DMS53 treated with DMSO at 0.1 percent for 48 hours (cell line): ENCODE data around the gene CACNA2D4.

ENCODE experiments used
- DNase-seq: peaks from one replicate; lab custom pipeline; 2025; ENCODE audit not compliant: unreplicated experiment; lab: John Stamatoyannopoulos, UW

The CACNA2D4 gene

DNA sequence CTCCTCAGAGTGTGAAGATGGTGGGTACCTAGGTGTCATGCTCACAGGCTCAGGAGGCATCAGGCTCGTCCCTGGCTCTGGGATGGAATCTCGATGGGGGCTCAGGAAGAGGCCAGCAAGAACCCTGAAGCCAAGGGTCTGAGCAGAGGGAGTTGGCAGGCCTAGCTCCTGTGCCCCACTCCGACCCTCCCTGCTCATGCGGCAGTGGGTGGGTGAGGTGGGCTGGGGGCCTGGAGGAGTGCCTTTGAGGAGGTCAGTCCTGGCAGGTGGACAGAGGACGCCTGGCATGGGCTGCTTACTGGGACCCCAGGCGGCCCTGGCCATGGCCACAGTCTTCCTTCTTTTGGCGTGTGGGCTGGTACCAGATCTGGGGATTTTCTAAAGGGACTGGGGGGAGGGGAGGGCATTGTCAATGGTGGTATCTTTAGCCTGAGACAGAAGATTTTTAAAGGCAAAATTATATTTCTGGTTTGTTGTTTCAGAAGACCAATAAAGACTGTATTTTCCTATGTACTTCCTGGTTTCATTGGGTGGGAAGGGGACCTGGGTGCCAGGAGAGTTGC is 82.1 kb downstream of the CACNA2D4 start:
- DNase-seq = no peak

DNA sequence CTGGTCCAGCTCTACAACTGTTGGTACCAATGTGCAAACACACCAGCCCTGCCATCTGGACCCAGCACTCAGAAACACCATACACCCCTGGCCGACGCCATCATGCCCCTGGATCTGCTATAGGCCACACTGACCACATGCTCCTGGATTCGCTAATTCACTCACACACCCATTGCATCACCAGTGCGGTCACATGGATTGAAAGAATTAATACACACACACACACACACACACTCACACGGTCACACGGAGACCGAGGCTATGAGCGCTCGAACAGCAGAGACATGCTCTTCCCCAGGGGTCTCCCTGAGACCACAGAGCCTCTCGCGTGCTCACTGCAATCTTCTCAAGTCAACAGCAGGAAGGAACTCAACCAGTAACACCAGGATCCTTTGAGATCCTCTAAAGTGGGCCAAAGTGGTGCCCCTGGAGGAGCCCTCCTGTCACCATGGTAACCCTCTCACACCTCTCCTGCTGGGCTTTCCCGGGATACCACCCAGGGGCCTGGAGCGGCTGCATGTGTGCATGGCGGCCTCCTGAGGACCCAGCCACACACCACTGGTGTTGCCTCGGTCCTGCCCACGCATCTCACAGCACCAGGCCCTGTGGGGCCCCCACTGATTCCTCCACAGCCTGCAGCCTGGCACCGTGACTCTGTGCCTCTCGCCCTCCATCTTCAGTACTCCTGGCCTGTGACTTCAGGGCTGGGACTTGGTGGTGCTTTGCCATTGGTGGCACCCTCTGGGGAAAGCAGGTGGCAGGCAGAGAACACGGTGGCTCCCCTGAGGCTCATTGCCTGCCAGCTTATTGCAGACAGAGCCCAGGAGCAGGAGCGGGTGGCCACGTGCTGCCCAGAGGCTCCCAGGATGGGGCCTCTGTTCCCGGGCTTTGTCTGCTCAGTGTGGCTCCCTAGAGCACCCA is 83.0 kb downstream of the CACNA2D4 start:
- no peak for DNase-seq

DNA sequence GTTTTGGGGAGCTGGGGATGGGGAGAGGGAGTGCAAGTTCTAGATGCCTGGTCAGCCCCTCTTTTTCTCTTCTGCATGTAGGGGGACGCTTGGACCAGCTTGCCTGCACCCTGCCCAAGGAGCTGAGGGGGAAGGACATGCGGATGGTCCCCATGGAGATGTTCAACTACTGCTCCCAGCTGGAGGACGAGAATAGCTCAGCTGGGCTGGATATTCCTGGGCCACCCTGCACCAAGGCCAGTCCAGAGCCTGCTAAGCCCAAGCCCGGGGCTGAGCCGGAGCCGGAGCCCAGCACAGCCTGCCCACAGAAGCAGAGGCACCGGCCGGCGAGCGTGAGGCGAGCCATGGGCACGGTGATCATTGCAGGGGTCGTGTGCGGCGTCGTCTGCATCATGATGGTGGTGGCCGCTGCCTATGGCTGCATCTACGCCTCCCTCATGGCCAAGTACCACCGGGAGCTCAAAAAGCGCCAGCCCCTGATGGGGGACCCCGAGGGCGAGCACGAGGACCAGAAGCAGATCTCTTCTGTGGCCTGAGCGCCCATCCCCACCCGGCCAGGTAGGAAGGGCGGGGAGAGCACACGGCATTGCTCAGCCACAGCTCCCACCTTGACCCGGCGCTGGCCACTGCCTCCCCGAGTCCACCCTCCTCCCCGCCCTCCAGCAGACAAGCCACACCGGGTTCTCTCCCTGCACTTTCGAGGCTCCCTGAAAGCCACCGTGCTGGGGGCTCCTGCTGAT is 84.1 kb downstream of the CACNA2D4 start:
- no peak for DNase-seq

DNA sequence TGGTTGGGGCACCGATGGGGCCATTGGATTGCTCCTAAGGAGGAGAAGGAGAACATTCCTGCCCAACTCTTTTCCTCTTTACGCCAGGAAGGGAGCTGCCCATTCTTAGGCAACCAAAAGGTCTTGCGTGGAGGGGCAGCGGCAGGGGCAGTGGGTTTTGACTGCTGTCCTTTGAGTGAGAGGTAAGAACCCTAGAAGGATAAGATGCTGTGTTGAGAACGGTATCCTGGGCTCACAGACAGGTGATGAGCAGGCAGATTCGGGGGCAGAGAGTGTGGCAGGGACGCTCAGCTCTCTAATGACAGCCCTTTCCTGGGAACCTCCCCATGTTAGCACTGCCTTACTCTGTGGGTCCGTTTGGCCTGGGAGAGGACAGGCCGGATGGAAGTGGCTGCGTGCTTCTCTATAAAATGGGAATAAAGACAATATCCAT is 84.8 kb downstream of the CACNA2D4 start:
- DNase-seq = no peak

DNA sequence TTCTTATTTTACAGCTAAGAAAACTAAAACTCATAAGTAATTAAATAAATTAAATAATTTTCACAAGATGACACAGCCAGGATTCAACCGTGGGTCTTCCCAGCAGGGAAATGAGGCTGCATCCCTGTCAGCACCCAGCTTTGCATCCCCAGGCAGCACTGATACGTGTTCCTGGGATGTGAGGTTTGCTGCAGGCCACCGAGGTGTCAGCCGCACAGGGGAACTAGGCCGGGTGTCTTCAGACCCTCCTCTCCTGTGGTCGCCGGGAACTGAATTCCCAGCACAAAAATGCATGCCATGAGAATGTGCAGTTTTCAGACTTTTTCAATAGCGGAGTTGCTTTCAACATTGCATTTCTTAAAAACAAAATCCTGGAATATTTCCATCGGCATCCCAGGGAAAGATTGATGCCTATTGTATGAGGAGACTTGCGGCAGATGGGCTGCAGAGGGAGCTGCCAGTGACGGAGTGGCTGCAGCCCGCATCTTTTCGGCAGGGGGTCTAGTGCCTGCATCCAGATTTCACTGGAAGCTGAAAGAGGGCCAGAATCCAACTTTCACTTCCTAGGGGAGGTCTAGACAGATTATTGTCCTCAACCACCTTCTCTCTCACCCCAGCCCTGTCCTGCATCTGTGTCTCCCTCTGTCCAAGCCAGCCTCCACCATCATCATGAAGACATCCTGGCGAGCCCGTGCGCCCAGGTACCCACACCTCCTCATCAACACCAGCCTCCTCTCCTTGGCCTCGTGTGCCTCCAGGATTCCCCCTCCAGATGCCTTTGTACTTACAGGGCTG is 85.5 kb downstream of the CACNA2D4 start:
- DNase-seq = no peak

DNA sequence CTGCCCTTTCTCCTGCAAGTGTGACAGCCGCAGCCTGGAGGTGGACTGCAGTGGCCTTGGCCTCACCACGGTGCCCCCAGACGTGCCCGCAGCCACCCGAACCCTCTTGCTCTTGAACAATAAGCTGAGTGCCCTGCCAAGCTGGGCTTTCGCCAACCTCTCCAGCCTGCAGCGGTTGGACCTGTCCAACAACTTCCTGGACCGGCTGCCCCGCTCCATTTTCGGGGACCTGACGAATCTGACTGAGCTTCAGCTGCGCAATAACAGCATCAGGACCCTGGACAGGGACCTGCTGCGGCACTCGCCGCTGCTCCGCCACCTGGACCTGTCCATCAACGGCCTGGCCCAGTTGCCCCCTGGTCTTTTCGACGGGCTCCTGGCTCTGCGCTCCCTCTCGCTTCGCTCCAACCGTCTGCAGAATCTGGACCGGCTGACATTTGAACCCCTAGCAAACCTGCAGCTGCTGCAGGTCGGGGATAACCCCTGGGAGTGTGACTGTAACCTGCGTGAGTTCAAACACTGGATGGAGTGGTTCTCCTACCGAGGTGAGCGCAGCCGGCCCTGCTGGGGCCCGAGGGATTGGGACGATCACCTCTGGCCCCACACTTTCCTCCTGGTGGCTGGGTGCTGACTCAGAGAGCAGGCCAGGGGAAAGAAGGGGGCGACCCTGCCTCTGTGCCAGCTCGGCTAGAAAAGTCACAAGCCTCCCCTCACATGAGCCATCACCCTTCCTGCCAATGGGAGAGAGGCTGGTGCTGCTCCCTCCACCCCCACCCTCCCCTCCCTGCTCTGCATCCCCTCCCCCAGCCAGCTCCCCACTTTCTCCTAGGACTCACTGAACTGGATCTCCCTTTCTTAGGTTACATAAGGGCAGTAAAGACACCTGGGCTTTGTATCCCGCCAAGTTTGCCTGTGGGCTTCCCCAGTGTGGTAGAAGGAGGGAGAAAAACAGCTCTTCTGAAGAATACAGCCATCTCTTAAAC is 87.2 kb downstream of the CACNA2D4 start:
- no peak for DNase-seq

DNA sequence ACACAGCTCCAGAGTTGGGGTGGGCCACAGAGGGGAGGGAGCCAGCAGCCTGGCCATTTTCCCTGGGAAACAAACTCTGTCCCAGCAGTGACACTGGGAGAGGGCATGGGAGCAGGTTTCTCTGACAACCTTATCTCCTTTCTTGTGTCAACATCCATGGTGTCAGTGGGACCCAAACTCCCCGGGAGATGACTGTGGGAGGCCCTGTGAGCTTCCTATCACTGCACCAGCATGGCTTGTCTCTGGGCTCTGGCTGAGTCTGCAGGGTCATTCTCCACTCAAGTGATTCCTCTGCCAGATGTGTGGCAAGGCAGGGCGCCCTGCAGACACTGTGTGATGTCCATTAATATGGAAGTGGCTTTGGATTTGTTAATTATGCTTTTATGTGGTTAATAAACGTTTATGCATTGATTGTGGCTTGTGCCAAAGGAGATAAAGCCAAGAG is 88.0 kb downstream of the CACNA2D4 start:
- no peak for DNase-seq

DNA sequence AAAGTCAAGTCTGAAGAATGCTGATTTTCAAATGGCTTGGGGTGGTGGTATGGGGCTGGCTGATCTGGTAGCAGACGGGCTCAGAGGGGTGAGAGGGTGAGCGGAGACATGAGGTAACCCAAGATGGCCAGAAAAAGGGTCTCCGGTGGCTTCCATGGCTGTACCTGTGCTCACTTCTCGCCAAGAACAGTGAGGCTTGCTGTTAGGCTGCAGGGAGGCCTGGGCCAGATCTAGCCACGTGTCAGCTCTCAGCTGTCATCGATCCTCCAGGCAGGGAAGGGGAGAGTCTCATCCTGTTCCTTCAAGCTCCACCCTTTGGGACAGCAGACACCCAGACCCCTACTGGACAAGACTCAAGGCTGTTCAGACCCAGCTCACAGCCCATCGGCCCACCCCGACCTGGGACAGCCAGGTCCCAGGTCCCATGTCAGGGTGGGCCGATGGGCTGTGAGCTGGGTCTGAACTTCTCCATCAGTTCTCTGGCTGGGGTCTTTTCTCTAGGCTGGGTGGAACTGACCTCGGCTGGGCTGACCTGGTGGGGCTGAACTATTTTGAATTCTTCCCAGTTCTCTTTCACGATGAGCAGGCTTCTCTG is 89.0 kb downstream of the CACNA2D4 start:
- DNase-seq = no peak

DNA sequence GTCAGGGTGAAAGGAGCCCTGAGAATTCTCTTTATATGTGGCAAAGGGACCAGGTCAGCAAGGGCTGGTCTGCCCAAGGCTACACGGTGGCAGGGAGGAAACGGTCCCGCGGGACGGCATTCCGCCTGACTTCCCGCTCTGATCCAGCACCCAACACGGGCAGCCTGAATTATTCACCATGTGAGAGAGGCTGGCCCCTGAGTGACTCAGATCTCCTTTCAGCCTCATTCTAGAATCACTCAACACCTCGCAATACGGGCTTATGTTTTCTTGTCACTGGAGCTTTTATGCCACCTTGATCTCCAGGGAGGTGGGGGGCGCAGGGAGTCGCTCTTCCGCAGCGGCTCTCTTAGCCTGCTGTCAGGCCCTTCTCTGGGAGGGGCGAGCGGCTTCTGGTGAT is 89.6 kb downstream of the CACNA2D4 start:
- no peak for DNase-seq

DNA sequence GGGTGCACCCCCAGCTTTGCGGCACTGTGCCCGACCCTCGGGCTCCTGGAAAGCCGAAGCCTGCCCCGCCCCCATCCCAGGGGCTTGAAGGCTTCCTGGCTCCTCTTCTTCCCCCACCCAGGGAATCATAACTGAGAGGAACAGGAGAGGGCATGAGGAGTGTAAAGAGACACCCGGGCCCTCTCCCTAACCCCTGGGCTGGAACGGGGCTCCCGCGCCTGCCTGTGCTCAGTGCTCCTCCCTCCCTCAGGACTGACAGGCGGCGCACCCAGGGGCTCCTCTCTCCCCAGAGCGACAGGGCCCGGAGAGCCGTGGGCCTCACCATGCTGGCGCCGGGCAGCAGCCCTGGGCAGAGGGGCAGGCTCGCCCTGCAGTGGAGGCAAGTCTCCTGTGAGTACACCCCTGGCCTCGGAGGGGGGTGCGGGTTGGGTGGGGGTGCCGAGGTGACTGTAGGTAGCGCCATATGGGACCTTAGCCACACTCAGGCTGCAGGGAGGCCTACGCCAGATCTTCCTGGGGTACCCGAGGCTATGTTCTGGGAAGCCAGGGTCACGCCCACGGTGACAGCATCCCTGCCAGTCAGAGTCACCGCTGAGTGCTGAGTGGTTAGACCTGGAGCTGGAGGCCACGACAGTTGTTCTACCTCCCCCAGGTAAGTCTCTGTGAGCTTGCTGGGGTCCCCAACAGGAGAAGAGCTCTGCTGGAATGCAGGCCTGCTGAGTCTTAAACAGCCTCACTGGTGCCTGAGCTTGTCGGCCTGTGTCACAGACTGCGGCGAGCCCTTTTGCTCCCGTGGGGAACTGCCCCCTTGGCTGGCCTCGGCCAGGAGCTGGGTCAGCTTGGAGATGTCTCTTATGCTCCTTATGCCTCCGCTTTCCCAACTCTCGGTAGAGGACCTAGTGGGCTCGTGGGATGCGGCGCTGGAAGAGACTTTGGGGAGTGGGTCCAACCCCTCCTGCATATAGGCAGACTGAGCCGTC is 90.3 kb downstream of the CACNA2D4 start:
- no peak for DNase-seq

DNA sequence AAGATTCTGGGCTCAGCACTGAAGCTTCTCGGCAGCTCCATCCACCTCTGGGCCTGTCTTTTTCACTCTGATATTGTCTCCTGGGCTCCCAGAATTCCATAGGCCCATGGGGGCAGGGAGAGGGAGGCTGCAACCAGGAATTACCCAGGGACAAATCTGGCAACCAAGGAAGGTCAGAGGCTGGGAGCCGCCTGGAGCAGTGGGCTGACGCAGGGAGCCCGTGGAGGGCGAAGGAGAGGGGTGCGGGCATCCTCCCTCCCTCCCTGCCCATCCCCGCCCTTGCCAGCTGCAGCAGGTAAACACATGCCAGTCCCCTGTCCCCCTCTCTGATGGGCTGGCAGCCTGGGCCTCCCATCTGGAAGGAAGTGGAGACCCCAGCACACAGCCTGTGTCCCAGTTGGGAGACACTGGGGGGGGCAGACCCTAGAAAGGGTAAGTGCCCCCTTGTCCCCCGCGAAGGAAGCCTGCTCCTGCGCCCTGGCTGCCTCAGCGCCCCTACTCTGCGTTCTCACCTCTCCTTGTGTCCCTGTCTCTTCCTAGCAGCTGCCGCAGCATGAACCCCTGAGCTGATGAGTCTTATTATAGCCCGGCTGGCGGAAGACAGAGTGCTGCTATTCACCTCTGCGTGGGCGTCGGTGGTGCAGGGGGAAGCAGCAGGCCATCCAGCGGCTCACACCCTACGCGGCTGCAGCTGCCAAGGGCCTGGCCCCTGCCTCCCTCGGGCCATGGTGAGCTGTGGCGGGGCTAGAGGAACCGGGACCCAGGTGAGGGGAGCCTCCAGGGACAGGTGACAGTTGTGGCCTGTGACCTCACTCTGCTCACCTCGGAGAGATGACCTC is 91.4 kb downstream of the CACNA2D4 start:
- no peak for DNase-seq

DNA sequence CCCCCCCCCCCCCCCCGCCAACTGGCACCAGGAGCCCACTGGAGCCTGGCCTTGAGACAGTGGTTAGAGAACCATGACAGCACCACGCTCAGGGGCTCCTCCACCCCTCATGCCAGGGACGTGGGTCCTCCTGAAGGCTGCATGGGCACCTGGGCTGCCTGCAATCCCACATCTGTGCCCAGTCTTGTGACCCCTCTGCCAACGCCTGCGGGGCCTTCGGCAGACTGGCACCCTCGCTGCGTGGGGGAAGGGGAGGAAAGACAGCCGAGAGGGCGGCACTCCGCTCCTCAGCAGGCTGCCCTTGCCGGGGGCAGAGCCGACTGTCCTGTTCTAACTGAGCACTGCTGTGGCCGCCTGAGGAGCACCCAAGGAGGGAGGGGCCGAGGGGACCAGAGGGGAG is 92.1 kb downstream of the CACNA2D4 start:
- no peak for DNase-seq

DNA sequence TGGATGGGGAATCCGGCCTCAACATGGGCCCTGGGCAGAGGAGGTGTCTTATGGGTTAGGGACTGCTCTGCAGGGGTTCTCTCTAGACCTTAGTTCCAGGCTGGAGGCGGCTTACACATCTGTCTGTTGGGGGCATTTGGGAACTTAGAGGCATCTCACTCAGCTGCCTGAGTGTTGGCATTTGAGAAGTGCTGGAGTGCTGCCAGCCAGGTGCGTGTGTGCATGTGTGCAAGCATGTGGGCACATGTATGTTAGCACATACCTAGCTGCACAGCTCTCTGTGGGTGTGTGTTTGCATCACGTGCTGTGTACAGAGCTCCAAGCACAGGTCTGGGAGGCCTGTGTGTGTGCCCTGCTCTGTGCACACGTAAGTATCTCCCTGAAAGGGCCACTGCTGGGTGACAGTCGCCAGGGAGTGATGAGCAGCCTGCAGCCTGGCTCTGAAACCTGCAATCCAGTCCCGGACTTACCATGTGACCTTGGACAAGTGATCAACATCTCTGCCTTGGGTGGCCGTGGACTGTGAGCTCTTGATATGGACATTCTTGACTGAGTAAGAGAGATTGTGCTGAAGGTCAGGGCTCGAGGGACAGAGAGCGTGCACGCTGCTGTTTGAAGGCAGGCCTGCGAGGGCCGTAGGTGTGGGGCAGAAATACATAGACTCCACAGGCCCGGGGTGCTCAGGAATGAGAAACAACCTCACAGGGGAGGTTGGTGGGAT is 92.9 kb downstream of the CACNA2D4 start:
- no peak for DNase-seq

DNA sequence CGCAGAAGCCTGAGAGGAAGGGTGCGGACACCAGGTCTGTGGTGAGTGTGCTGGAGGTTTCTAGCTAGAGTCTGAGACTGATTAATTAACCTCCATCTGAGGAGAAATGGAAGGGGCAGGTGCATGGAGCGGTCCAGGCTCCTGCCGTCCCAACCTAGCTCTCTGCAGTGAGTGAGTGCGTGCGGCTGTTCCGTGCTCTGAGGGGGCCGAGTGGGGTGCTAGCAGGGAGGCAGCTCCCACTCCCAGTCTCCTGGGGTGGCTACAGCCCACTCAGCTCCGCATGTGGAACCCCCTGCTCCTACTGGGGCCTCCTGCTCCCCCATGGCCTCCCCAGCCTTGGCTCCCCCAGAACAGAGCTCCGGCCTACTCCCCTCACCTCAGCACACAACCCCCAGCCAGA is 95.2 kb downstream of the CACNA2D4 start:
- DNase-seq = no peak

DNA sequence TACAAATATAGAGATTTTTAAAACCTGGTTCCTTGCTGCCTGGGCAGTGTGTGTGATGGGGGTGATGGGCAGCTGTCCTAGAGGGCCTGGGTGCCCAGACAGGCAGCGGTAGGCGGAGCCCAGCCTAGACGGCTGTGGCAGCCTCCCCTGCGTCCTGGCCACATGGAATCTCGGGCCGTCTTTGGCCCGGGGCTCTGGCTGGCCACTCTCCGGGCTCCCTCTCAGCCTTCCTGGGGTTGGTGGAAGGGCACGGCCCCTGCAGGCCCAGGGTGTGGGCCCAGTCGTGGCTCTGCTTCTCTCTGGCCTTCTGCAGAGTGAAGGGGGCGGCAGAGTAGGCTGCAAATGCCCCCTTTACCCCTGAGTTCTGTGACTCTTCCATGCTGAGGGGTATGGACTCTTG is 95.8 kb downstream of the CACNA2D4 start:
- no peak for DNase-seq

DNA sequence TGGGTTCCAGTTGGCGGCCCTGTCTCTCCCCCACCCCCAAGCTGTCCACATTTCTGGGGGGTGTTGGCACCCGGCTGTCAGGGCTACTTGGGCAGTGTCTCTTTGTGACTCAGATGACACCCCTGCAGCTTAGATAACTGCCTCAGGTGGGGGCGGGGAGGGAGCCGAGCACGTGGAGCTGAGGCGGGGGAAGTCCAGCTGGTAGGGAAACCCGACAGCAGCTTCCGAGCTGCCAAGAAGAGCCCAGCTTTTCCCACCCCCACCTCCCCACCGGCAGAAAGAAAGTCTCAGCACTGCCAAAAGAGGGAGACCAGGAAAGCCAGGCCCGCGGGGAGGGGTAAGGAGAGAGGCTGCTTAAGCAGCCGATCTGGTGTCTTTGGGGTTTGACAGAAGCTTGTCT is 96.6 kb downstream of the CACNA2D4 start:
- no peak for DNase-seq

DNA sequence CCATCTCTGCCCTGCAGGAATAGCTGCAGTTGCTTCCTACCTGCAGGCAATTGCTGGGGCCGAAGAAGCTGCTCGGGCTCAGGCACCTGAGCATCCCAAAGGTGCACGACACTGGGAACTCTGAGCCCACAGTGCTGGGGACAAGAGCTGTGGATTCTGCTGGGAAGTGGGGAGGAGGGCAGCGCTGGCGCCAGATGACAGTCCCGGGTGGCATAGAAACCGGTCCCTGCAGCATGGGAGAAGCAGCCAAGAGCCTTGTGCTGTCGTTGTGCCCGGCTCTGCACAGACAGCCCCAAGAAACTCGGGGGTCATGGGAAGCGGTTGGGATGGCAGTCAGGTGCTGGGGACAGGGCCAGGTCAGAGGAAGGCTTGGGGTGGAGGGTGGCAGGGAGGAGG is 97.6 kb downstream of the CACNA2D4 start:
- no peak for DNase-seq
